ENCODE results near the gene RFX1.

Gene RFX1

GRCh38 chr19:13996928-13997630 is 9.0 kb downstream of the RFX1 start:
- in situ Hi-C loops (cut with HindIII; ENCODE audit: low sequenced_read_pairs): no loop called here
- TF ChIP-seq CTCF (IDR thresholded peaks at IDR 0.05; ENCODE audit: low read depth, low read length): no peak
- H3K4me3 ChIP-seq (ENCODE audit: low read depth, low read length): no peak overlapping the region
- DNase-seq (ENCODE audit: low read depth, low spot score): no peak

- no peak overlapping the region for H3K4me3 ChIP-seq (ENCODE audit: low read depth, low read length)
- in situ Hi-C loops (cut with HindIII; ENCODE audit: low sequenced_read_pairs): no loop called here
- TF ChIP-seq CTCF (IDR thresholded peaks at IDR 0.05; ENCODE audit: low read depth, low read length): no peak
- no peak for DNase-seq (ENCODE audit: low read depth, low spot score)
Measured at GRCh38 chr19:13995878-13996765, 10.0 kb downstream of the RFX1 start.

GRCh38 chr19:13995017-13995728 is 10.9 kb downstream of the RFX1 start:
- H3K4me3 ChIP-seq (ENCODE audit: low read depth, low read length): no peak overlapping the region
- in situ Hi-C loops (cut with HindIII; ENCODE audit: low sequenced_read_pairs): no loop called here
- DNase-seq (ENCODE audit: low read depth, low spot score): no peak
- no peak for TF ChIP-seq CTCF (IDR thresholded peaks at IDR 0.05; ENCODE audit: low read depth, low read length)

GRCh38 chr19:13993590-13994300 is 12.4 kb downstream of the RFX1 start:
- in situ Hi-C loops (cut with HindIII; ENCODE audit: low sequenced_read_pairs): no loop called here

GRCh38 chr19:13992025-13992424 is 14.1 kb downstream of the RFX1 start:
- no peak overlapping the region for H3K4me3 ChIP-seq (ENCODE audit: low read depth, low read length)
- no peak for TF ChIP-seq CTCF (IDR thresholded peaks at IDR 0.05; ENCODE audit: low read depth, low read length)
- DNase-seq (ENCODE audit: low read depth, low spot score): no peak
- in situ Hi-C loops (cut with HindIII; ENCODE audit: low sequenced_read_pairs): no loop called here

More at GRCh38 chr19:13993590-13994300, 12.4 kb downstream of the RFX1 start:
- H3K4me3 ChIP-seq (ENCODE audit: low read depth, low read length): no peak overlapping the region
- no peak for DNase-seq (ENCODE audit: low read depth, low spot score)
- no peak for TF ChIP-seq CTCF (IDR thresholded peaks at IDR 0.05; ENCODE audit: low read depth, low read length)

- in situ Hi-C loops (cut with HindIII; ENCODE audit: low sequenced_read_pairs): no loop called here
- TF ChIP-seq CTCF (IDR thresholded peaks at IDR 0.05; ENCODE audit: low read depth, low read length): no peak
- H3K4me3 ChIP-seq (ENCODE audit: low read depth, low read length): no peak overlapping the region
- DNase-seq (ENCODE audit: low read depth, low spot score): no peak
Measured at GRCh38 chr19:13990085-13990484, 16.0 kb downstream of the RFX1 start.
